Measurements from ENCODE around the gene PPP2R2C. TPM values are rescaled to one million over a fixed set of nuclear protein-coding genes. Genes with fewer than 3 reads are reported as not detected.

The PPP2R2C gene
- total and polyA plus RNA-seq, 9 of the 15 experiments (the other 6 are each of a cell fraction or from before 2014, with no cell fraction given) = 0.04 to 0.06 TPM; not detected in 7

- no peak for TF ChIP-seq ZBTB26 (CRISPR knock-in tag; IDR thresholded peaks at IDR 0.05)
Observed at GRCh38 chr4:6446538-6447451, 25.6 kb downstream of the PPP2R2C start (continued).

- Histone ChIP-seq H3K4me3 (no peak overlapping the region), H3K4me1 (replicated peaks in 1 of 2; ENCODE audit: control insufficient read depth in 2 of 2, insufficient read depth in 2 of 2, low read length in 2 of 2) (no peaks in the 10 kb centered on the region), H3K9me3 (replicated peaks; ENCODE audit: control insufficient read depth, insufficient read depth, low read depth, low read length) (no peaks in the 10 kb centered on the region), H3K79me2 (ENCODE audit: control insufficient read depth, insufficient read depth, low read length) (no peaks in the 10 kb centered on the region), H3K27me3 (ENCODE audit: control insufficient read depth in 2 of 2, insufficient read depth in 2 of 2, low read length in 2 of 2) (peaks cover 22 to 80% of the 10 kb centered on the region in 2 experiments; a peak in 4 of 5 replicates), H3K4me2 (ENCODE audit: insufficient read depth, low read length) (no peak overlapping the region), H3K9ac (ENCODE audit: insufficient read depth in 1 of 2, low read depth in 2 of 2, low read length in 2 of 2) (no peak overlapping the region), H3K27ac (ENCODE audit: extremely low read depth, low read depth, low read length) (no peak overlapping the region), H3K36me3 (ENCODE audit: control insufficient read depth, insufficient read depth, low read length) (no peaks in the 10 kb centered on the region), H3K9me1 (ENCODE audit: control insufficient read depth, insufficient read depth, low read length) (peaks cover 2% of the 10 kb centered on the region), H2AFZ (ENCODE audit: low read depth, low read length) (no peak overlapping the region), H4K20me1 (replicated peaks; ENCODE audit: control insufficient read depth, insufficient read depth, low read length) (peaks cover 9% of the 10 kb centered on the region; the same call in 1 of the 2 replicates)
- in situ Hi-C loops (cut with MboI) (no loop called here), intact Hi-C loops (cut with micrococcal nuclease) (no loop called here)
- ATAC-seq (no peak), FAIRE-seq (no peak), DNase-seq (ENCODE audit: extremely low read depth in 1 of 4, low spot score in 3 of 4) (no peak)
- ChIA-PET POLR2A (no interaction called here), CTCF (ENCODE audit: low intra/inter-chr PET ratio) (no interaction called here)
- no peak for TF ChIP-seq E2F4 (CRISPR knock-in tag; IDR thresholded peaks at IDR 0.05; ENCODE audit: low read depth)
- no TSS peak for BruUV-seq (replicated peaks)
- WGBS (ENCODE audit: insufficient coverage, low coverage, missing lambda C conversion rate) = 0% methylated on average over 14 of the region's 14 CpGs
Observed at GRCh38 chr4:6446130-6446482, 26.3 kb downstream of the PPP2R2C start.
